ENCODE data around the gene FDXACB1. TPM values are rescaled to one million over a fixed set of nuclear protein-coding genes. Genes with fewer than 3 reads are reported as not detected.

FDXACB1 gene
- total RNA-seq, 4 donors from 2014 or later = 1.7 to 7.4 (median 3.3) TPM; not detected in 1

DNA sequence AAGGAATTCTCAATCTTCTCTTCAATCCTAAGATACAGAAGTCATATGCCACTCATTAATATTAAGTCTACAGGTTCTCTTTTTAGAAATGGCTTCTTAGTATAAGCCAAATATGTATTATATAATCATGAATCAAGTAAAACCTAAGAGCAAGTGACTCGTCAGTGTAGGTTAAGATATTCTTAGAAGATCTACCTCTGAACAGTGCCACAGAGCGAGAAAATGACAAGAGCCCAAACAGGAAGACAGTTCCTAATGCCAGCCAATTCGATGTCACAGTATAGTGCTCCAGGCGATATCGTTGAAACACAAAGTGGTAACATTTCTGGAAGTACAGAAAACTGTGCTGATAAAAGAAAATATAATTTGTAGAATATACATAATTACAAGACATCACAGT is 40.9 kb downstream of the FDXACB1 start:
- no peak overlapping the region for H3K4me3 ChIP-seq
- no peak overlapping the region for H3K27ac ChIP-seq
- intact Hi-C loops (cut with DNase I; ENCODE audit: low total_unique reads) = loop anchor here (10.0 kb wide), 2 partner anchors 63 to 263 kb away; no protein-coding TSS in a partner anchor
- DNase-seq = no peak
- no peaks in the 10 kb centered on the region for H3K9me3 ChIP-seq
- peaks cover 0 to 3% of the 10 kb centered on the region in 2 donors for H3K4me1 ChIP-seq
- TF ChIP-seq, protein P1, sequence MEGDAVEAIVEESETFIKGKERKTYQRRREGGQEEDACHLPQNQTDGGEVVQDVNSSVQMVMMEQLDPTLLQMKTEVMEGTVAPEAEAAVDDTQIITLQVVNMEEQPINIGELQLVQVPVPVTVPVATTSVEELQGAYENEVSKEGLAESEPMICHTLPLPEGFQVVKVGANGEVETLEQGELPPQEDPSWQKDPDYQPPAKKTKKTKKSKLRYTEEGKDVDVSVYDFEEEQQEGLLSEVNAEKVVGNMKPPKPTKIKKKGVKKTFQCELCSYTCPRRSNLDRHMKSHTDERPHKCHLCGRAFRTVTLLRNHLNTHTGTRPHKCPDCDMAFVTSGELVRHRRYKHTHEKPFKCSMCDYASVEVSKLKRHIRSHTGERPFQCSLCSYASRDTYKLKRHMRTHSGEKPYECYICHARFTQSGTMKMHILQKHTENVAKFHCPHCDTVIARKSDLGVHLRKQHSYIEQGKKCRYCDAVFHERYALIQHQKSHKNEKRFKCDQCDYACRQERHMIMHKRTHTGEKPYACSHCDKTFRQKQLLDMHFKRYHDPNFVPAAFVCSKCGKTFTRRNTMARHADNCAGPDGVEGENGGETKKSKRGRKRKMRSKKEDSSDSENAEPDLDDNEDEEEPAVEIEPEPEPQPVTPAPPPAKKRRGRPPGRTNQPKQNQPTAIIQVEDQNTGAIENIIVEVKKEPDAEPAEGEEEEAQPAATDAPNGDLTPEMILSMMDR (IDR thresholded peaks at IDR 0.05) = no peak
- TF ChIP-seq POLR2A (IDR thresholded peaks at IDR 0.05) = no peak
- no peaks in the 10 kb centered on the region for H3K27me3 ChIP-seq
- no peaks in the 10 kb centered on the region for H3K36me3 ChIP-seq

- Histone ChIP-seq H3K27me3 (no peaks in the 10 kb centered on the region), H3K4me3 (no peak overlapping the region), H3K4me1 (peaks cover 0 to 3% of the 10 kb centered on the region in 2 donors), H3K36me3 (no peaks in the 10 kb centered on the region), H3K9me3 (no peaks in the 10 kb centered on the region), H3K27ac (no peak overlapping the region)
- no peak for DNase-seq
- TF ChIP-seq, protein P1 (IDR thresholded peaks at IDR 0.05) = no peak
- TF ChIP-seq POLR2A (IDR thresholded peaks at IDR 0.05) = no peak
- intact Hi-C loops (cut with DNase I; ENCODE audit: low total_unique reads) = loop anchor here (10.0 kb wide), 2 partner anchors 63 to 263 kb away; no protein-coding TSS in a partner anchor
These were observed 41.5 kb downstream of the FDXACB1 start for GRCh38 chr11:111837366-111837891.

GRCh38 chr11:111836721-111837120 is 42.2 kb downstream of the FDXACB1 start:
- no peaks in the 10 kb centered on the region for H3K36me3 ChIP-seq
- TF ChIP-seq, protein P1 (IDR thresholded peaks at IDR 0.05) = no peak
- TF ChIP-seq POLR2A (IDR thresholded peaks at IDR 0.05) = no peak
- H3K27me3 ChIP-seq = no peaks in the 10 kb centered on the region

GRCh38 chr11:111836162-111836561 is 42.8 kb downstream of the FDXACB1 start:
- Histone ChIP-seq H3K4me1 (peaks cover 0 to 3% of the 10 kb centered on the region in 2 donors), H3K9me3 (no peaks in the 10 kb centered on the region), H3K27me3 (no peaks in the 10 kb centered on the region), H3K27ac (no peak overlapping the region), H3K36me3 (no peaks in the 10 kb centered on the region), H3K4me3 (no peak overlapping the region)
- TF ChIP-seq, protein P1 (IDR thresholded peaks at IDR 0.05) = no peak
- no peak for TF ChIP-seq POLR2A (IDR thresholded peaks at IDR 0.05)
- intact Hi-C loops (cut with DNase I; ENCODE audit: low total_unique reads) = loop anchor here (10.0 kb wide), 2 partner anchors 61 to 261 kb away; no protein-coding TSS in a partner anchor
- DNase-seq = no peak

More at GRCh38 chr11:111836721-111837120, 42.2 kb downstream of the FDXACB1 start:
- Histone ChIP-seq H3K27ac (no peak overlapping the region), H3K9me3 (no peaks in the 10 kb centered on the region), H3K4me1 (peaks cover 0 to 3% of the 10 kb centered on the region in 2 donors), H3K4me3 (no peak overlapping the region)
- intact Hi-C loops (cut with DNase I; ENCODE audit: low total_unique reads) = loop anchor here (10.0 kb wide), 2 partner anchors 62 to 262 kb away; no protein-coding TSS in a partner anchor
- no peak for DNase-seq

DNA sequence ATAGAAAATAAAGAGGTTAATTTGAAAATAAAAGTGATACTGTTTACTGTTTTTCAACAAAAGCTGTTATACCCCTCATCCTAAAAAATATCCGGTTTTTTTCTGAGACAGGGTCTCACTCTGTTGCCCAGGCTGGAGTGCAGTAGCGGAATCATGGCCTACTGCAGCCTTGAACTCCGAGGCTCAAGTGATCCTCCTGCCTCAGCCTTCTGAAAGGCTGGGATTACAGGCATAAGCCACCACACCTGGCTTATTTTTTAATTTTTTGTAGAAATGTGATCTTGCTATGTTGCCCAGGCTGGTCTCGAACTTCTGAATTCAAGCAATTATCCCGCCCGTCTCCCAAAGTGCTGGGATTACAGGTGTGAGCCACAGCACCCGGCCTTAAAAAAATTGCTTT is 43.3 kb downstream of the FDXACB1 start:
- intact Hi-C loops (cut with DNase I; ENCODE audit: low total_unique reads) = loop anchor here (10.0 kb wide), 2 partner anchors 61 to 261 kb away; no protein-coding TSS in a partner anchor
- Histone ChIP-seq H3K27me3 (no peaks in the 10 kb centered on the region), H3K4me1 (peaks cover 0 to 3% of the 10 kb centered on the region in 2 donors), H3K4me3 (no peak overlapping the region), H3K36me3 (no peaks in the 10 kb centered on the region), H3K9me3 (no peaks in the 10 kb centered on the region), H3K27ac (no peak overlapping the region)
- TF ChIP-seq, protein P1 (IDR thresholded peaks at IDR 0.05) = no peak
- no peak for TF ChIP-seq POLR2A (IDR thresholded peaks at IDR 0.05)
- DNase-seq = no peak

Measured in uterus (tissue), 4 donors.